Measurements from ENCODE around the gene OBI1.

OBI1 gene

GRCh38 chr13:78572459-78572858 is 86.5 kb downstream of the OBI1 start:
- no peak for DNase-seq

- DNase-seq = no peak
Observed at GRCh38 chr13:78569029-78569428, 89.9 kb downstream of the OBI1 start.

- DNase-seq = no peak
Observed at GRCh38 chr13:78566631-78567030, 92.3 kb downstream of the OBI1 start.
